Measurements from ENCODE around the gene DNAH9. TPM values are rescaled to one million over a fixed set of nuclear protein-coding genes. Genes with fewer than 3 reads are reported as not detected.

Gene DNAH9
- total and polyA plus RNA-seq, 2 donors from 2014 or later: 3.7 to 6.9 TPM

- TF ChIP-seq, protein P1, sequence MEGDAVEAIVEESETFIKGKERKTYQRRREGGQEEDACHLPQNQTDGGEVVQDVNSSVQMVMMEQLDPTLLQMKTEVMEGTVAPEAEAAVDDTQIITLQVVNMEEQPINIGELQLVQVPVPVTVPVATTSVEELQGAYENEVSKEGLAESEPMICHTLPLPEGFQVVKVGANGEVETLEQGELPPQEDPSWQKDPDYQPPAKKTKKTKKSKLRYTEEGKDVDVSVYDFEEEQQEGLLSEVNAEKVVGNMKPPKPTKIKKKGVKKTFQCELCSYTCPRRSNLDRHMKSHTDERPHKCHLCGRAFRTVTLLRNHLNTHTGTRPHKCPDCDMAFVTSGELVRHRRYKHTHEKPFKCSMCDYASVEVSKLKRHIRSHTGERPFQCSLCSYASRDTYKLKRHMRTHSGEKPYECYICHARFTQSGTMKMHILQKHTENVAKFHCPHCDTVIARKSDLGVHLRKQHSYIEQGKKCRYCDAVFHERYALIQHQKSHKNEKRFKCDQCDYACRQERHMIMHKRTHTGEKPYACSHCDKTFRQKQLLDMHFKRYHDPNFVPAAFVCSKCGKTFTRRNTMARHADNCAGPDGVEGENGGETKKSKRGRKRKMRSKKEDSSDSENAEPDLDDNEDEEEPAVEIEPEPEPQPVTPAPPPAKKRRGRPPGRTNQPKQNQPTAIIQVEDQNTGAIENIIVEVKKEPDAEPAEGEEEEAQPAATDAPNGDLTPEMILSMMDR (IDR thresholded peaks at IDR 0.05; ENCODE audit: borderline replicate concordance, extremely low read depth, insufficient read depth): no peak
- no peak for FAIRE-seq
- peaks cover 0 to 3% (median 0%) of the 10 kb centered on the region in 3 donors for H3K4me1 ChIP-seq (ENCODE audit: control insufficient read depth in 2 of 3, insufficient read depth in 2 of 3, low read depth in 1 of 3, low read length in 3 of 3)
- DNase-seq: no peak
- intact Hi-C loops (cut with DNase I): no loop called here
- H3K36me3 ChIP-seq (ENCODE audit: control insufficient read depth in 2 of 3, insufficient read depth in 3 of 3, low read length in 3 of 3): no peaks in the 10 kb centered on the region
- H3K27me3 ChIP-seq (ENCODE audit: control insufficient read depth, insufficient read depth, low read length): no peaks in the 10 kb centered on the region
- H3K9me3 ChIP-seq (ENCODE audit: control insufficient read depth in 2 of 3, insufficient read depth in 1 of 3, low read length in 3 of 3): no peaks in the 10 kb centered on the region
- H3K4me3 ChIP-seq (ENCODE audit: low read length in 3 of 3): no peak overlapping the region
- H3K27ac ChIP-seq (ENCODE audit: low read depth in 2 of 2, low read length in 2 of 2): no peak overlapping the region
- H3K9ac ChIP-seq (ENCODE audit: low read length in 3 of 3): no peak overlapping the region
Measured at GRCh38 chr17:11704041-11704440, 105.8 kb downstream of the DNAH9 start.

DNA sequence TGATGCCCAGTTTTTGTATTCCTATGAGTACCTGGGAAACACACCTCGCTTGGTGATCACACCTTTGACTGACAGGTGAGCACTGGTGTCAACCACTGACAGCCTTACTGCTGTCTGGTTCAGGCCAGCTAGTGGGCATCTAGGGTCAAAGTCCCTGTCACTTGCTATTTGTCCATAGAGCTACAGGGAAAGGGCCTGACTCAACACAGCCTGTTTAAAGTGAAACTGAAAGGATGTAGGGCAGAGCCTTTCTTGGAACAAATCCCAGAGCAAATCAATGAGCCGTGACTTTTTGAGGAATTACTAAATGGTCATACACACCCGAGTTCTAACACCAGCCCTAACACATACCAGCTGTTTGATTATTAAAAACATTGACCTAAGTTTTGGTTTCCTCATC is 106.8 kb downstream of the DNAH9 start:
- Histone ChIP-seq H3K9ac (ENCODE audit: low read length in 3 of 3) (no peak overlapping the region), H3K27me3 (ENCODE audit: control insufficient read depth, insufficient read depth, low read length) (no peaks in the 10 kb centered on the region), H3K36me3 (ENCODE audit: control insufficient read depth in 2 of 3, insufficient read depth in 3 of 3, low read length in 3 of 3) (no peaks in the 10 kb centered on the region), H3K27ac (ENCODE audit: low read depth in 2 of 2, low read length in 2 of 2) (no peak overlapping the region), H3K9me3 (ENCODE audit: control insufficient read depth in 2 of 3, insufficient read depth in 1 of 3, low read length in 3 of 3) (no peaks in the 10 kb centered on the region), H3K4me3 (ENCODE audit: low read length in 3 of 3) (peak overlapping the region in 1 of 3 donors; percentile 22), H3K4me1 (ENCODE audit: control insufficient read depth in 2 of 3, insufficient read depth in 2 of 3, low read depth in 1 of 3, low read length in 3 of 3) (peaks cover 0 to 3% (median 0%) of the 10 kb centered on the region in 3 donors)
- FAIRE-seq: peak; percentile 89
- peak in 2 of 5 donors; percentile 30 to 54 for DNase-seq
- intact Hi-C loops (cut with DNase I): no loop called here
- TF ChIP-seq, protein P1 (IDR thresholded peaks at IDR 0.05; ENCODE audit: borderline replicate concordance, extremely low read depth, insufficient read depth): no peak

- no peak overlapping the region for H3K27ac ChIP-seq (ENCODE audit: low read depth in 2 of 2, low read length in 2 of 2)
- no peaks in the 10 kb centered on the region for H3K36me3 ChIP-seq (ENCODE audit: control insufficient read depth in 2 of 3, insufficient read depth in 3 of 3, low read length in 3 of 3)
- TF ChIP-seq, protein P1 (IDR thresholded peaks at IDR 0.05; ENCODE audit: borderline replicate concordance, extremely low read depth, insufficient read depth): no peak
- no peak for FAIRE-seq
- no peak for DNase-seq
- H3K27me3 ChIP-seq (ENCODE audit: control insufficient read depth, insufficient read depth, low read length): no peaks in the 10 kb centered on the region
- no peaks in the 10 kb centered on the region for H3K9me3 ChIP-seq (ENCODE audit: control insufficient read depth in 2 of 3, insufficient read depth in 1 of 3, low read length in 3 of 3)
- H3K9ac ChIP-seq (ENCODE audit: low read length in 3 of 3): no peak overlapping the region
- H3K4me3 ChIP-seq (ENCODE audit: low read length in 3 of 3): no peak overlapping the region
- intact Hi-C loops (cut with DNase I): no loop called here
- H3K4me1 ChIP-seq (ENCODE audit: control insufficient read depth in 2 of 3, insufficient read depth in 2 of 3, low read depth in 1 of 3, low read length in 3 of 3): peaks cover 0 to 3% (median 0%) of the 10 kb centered on the region in 3 donors
Measured at GRCh38 chr17:11707586-11707985, 109.3 kb downstream of the DNAH9 start.

GRCh38 chr17:11712456-11712855 is 114.2 kb downstream of the DNAH9 start:
- no peak overlapping the region for H3K4me3 ChIP-seq (ENCODE audit: low read length in 3 of 3)
- no peaks in the 10 kb centered on the region for H3K4me1 ChIP-seq (ENCODE audit: control insufficient read depth in 2 of 3, insufficient read depth in 2 of 3, low read depth in 1 of 3, low read length in 3 of 3)
- H3K27ac ChIP-seq (ENCODE audit: low read depth in 2 of 2, low read length in 2 of 2): no peak overlapping the region
- H3K9ac ChIP-seq (ENCODE audit: low read length in 3 of 3): no peak overlapping the region
- no peaks in the 10 kb centered on the region for H3K9me3 ChIP-seq (ENCODE audit: control insufficient read depth in 2 of 3, insufficient read depth in 1 of 3, low read length in 3 of 3)
- no peak for DNase-seq
- no peak for FAIRE-seq
- no peaks in the 10 kb centered on the region for H3K36me3 ChIP-seq (ENCODE audit: control insufficient read depth in 2 of 3, insufficient read depth in 3 of 3, low read length in 3 of 3)
- intact Hi-C loops (cut with DNase I): no loop called here
- no peaks in the 10 kb centered on the region for H3K27me3 ChIP-seq (ENCODE audit: control insufficient read depth, insufficient read depth, low read length)
- TF ChIP-seq, protein P1 (IDR thresholded peaks at IDR 0.05; ENCODE audit: borderline replicate concordance, extremely low read depth, insufficient read depth): no peak
